DOHH2 (cell line): ENCODE results near the gene RFC5.

ENCODE experiments used
- H3F3A ChIP-seq: fragments of 200-600 bp; sonication (generic), shearing (Covaris generic); 2 replicates; pipeline ENCODE4 v1.6.0; 2016; ENCODE audit warnings: antibody characterized with exemption, mild to moderate bottlenecking; ENCODE audit not compliant: control insufficient read depth, insufficient read depth
- H3K27ac ChIP-seq: fragments of 200-600 bp; sonication (generic); 2 replicates; pipeline ENCODE4 v1.5.1; 2014; ENCODE audit warnings: low read depth, mild to moderate bottlenecking, low read length, moderate library complexity
- H3K27me3 ChIP-seq: fragments of 200-600 bp; sonication (generic); 2 replicates; pipeline ENCODE4 v1.6.1; 2014; ENCODE audit warnings: mild to moderate bottlenecking, low read length, mixed read lengths; ENCODE audit not compliant: control insufficient read depth
- H3K36me3 ChIP-seq: fragments of 200-600 bp; sonication (generic); 2 replicates; pipeline ENCODE4 v1.6.1; 2014; ENCODE audit warnings: mild to moderate bottlenecking, low read length, moderate library complexity, mixed read lengths; ENCODE audit not compliant: control insufficient read depth
- H3K4me1 ChIP-seq: fragments of 200-600 bp; sonication (generic); 2 replicates; pipeline ENCODE4 v1.6.1; 2014; ENCODE audit warnings: mild to moderate bottlenecking, low read length, mixed read lengths; ENCODE audit not compliant: control insufficient read depth
- H3K4me2 ChIP-seq: fragments of 200-600 bp; sonication (generic); 2 replicates; pipeline ENCODE4 v1.6.0; 2014; ENCODE audit warnings: mild to moderate bottlenecking, low read length, moderate library complexity
- H3K4me3 ChIP-seq: fragments of 200-600 bp; sonication (generic); 2 replicates; pipeline ENCODE4 v1.5.1; 2014; ENCODE audit warnings: mild to moderate bottlenecking, low read length, mixed read lengths
- H3K79me2 ChIP-seq: fragments of 200-600 bp; sonication (generic); 2 replicates; pipeline ENCODE4 v1.6.1; 2014; ENCODE audit warnings: mild to moderate bottlenecking, low read length, mixed read lengths; ENCODE audit not compliant: control insufficient read depth
- H3K9me2 ChIP-seq: fragments of 200-600 bp; sonication (generic); replicated peaks from 2 replicates; pipeline ENCODE4 v1.6.1; 2014; ENCODE audit warnings: mild to moderate bottlenecking, low read length, mixed read lengths; ENCODE audit not compliant: control insufficient read depth
- H3K9me3 ChIP-seq: fragments of 200-600 bp; sonication (generic); 2 replicates; pipeline ENCODE4 v1.6.1; 2014; ENCODE audit warnings: antibody characterized with exemption, low read length, mixed read lengths; ENCODE audit not compliant: control insufficient read depth, insufficient read depth
- H4K20me1 ChIP-seq: fragments of 200-600 bp; sonication (generic); 2 replicates; pipeline ENCODE4 v1.6.0; 2014; ENCODE audit warnings: low read depth, mild to moderate bottlenecking, antibody characterized with exemption, low read length, moderate library complexity; ENCODE audit not compliant: control insufficient read depth, insufficient read depth
- EZH2phosphoT487 ChIP-seq: fragments of 200-600 bp; sonication (generic); IDR thresholded peaks from 2 replicates; pipeline ENCODE4 v1.6.1; 2017; ENCODE audit warnings: borderline replicate concordance, mild to moderate bottlenecking, antibody characterized with exemption, low read length, moderate library complexity, mixed read lengths
- TF ChIP-seq, protein P1 (sequence below): fragments of 200-600 bp; sonication (generic); IDR thresholded peaks from one replicate; pipeline ENCODE4 v1.5.1; 2014; ENCODE audit warnings: antibody characterized with exemption, mild to moderate bottlenecking, low read depth, low read length; ENCODE audit not compliant: poor library complexity, severe bottlenecking

RFC5 gene

DNA sequence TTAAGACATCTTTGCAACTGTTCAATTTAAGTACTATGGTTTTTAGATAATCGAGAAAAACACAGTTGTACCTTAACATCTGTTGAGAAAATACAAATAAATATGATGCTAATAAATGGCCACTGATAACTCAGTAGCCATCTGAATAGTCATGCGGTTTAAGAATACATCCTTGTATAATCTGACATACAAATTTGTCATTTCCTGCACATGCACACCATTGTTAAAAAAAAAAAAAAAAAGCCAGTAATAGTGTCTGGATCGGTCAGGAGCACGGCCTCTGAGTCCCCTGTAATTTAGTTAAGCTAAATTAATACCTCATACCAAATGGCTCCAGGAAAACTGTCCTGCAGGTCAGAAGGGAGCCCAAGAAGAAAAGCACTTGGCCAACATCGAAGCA is 16.8 kb downstream of the RFC5 start:
- no peaks in the 10 kb centered on the region for H3K9me2 ChIP-seq
- H4K20me1 ChIP-seq, result peaks cover 6% of the 10 kb centered on the region; the same call in 1 of the 2 replicates
- no peaks in the 10 kb centered on the region for H3K27me3 ChIP-seq
- peaks cover 5% of the 10 kb centered on the region; the same call in 1 of the 2 replicates for H3F3A ChIP-seq
- H3K9me3 ChIP-seq, result no peaks in the 10 kb centered on the region
- H3K4me2 ChIP-seq, result no peak overlapping the region
- no peak overlapping the region for H3K27ac ChIP-seq
- no peaks in the 10 kb centered on the region for H3K79me2 ChIP-seq
- TF ChIP-seq, protein P1, sequence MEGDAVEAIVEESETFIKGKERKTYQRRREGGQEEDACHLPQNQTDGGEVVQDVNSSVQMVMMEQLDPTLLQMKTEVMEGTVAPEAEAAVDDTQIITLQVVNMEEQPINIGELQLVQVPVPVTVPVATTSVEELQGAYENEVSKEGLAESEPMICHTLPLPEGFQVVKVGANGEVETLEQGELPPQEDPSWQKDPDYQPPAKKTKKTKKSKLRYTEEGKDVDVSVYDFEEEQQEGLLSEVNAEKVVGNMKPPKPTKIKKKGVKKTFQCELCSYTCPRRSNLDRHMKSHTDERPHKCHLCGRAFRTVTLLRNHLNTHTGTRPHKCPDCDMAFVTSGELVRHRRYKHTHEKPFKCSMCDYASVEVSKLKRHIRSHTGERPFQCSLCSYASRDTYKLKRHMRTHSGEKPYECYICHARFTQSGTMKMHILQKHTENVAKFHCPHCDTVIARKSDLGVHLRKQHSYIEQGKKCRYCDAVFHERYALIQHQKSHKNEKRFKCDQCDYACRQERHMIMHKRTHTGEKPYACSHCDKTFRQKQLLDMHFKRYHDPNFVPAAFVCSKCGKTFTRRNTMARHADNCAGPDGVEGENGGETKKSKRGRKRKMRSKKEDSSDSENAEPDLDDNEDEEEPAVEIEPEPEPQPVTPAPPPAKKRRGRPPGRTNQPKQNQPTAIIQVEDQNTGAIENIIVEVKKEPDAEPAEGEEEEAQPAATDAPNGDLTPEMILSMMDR, result no peak
- TF ChIP-seq EZH2phosphoT487, result no peak
- H3K4me3 ChIP-seq, result no peak overlapping the region
- peaks cover 16% of the 10 kb centered on the region for H3K4me1 ChIP-seq
- peaks cover 58% of the 10 kb centered on the region for H3K36me3 ChIP-seq

DNA sequence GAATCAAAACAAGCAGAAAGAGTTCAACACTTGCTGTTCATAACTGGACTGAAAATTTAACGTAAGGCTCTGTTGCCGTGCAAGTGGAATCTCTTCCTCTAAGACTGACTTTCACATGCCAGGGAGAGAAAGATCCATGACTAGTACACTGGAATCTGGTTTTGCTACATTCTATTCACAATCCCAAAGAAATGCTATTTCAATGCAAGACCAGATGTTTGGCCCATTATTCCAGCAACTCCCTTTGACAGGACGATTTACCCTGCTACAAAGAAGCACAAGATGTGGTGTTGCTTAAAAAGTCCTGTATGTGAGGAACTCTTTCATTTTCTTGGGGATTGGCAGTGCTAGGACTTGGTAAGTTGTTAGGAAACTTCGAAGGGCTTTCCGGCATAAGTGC is 17.4 kb downstream of the RFC5 start:
- peaks cover 16% of the 10 kb centered on the region for H3K4me1 ChIP-seq
- TF ChIP-seq, protein P1, result no peak
- TF ChIP-seq EZH2phosphoT487, result no peak
- peaks cover 6% of the 10 kb centered on the region; the same call in 1 of the 2 replicates for H4K20me1 ChIP-seq
- no peak overlapping the region for H3K4me3 ChIP-seq
- H3K4me2 ChIP-seq, result no peak overlapping the region
- H3K9me2 ChIP-seq, result no peaks in the 10 kb centered on the region
- H3K36me3 ChIP-seq, result peaks cover 54% of the 10 kb centered on the region
- H3K27me3 ChIP-seq, result no peaks in the 10 kb centered on the region
- H3K79me2 ChIP-seq, result no peaks in the 10 kb centered on the region
- no peaks in the 10 kb centered on the region for H3K9me3 ChIP-seq
- H3F3A ChIP-seq, result peaks cover 5% of the 10 kb centered on the region; the same call in 1 of the 2 replicates
- no peak overlapping the region for H3K27ac ChIP-seq

DNA sequence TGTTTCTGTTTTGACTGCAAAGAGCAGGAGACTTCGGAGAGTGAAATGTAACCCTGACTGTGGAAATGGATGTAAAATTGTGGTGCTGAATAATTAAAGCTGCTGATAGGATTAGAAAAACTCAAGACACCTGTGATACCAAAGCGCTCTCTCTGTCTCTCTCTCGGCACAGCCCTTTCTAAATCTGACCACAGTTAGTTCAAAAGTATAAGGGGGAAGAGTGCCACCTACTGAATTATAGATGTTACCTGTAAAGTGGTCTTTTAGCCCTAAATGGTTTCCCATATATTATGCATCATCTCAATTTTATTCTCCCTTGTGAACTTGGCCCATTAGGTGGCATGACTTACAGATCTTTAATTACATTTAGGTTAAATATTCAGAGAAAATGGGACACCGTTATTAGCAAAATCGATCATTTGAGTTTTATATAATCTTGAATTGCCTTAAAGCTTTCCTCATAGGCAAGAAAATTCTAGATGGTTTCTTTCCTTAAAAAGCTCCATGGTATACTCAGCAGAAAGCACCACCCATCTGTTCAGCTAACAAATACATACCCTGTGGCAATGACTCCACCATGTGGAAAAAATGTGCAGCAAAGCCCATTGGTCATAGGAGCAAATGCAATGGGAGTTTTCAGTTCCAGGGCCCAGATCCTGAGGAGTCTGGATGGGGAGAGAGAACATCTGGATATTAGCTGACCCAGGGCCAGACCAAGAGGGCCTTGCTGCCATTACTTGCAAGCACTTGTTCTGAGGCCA is 18.1 kb downstream of the RFC5 start:
- H3K9me3 ChIP-seq, result no peaks in the 10 kb centered on the region
- peaks cover 5% of the 10 kb centered on the region; the same call in 1 of the 2 replicates for H3F3A ChIP-seq
- no peaks in the 10 kb centered on the region for H3K9me2 ChIP-seq
- peaks cover 16% of the 10 kb centered on the region for H3K4me1 ChIP-seq
- H3K4me2 ChIP-seq, result peak overlapping the region; percentile 52
- no peaks in the 10 kb centered on the region for H3K27me3 ChIP-seq
- TF ChIP-seq, protein P1, result peak; percentile 15
- no peak for TF ChIP-seq EZH2phosphoT487
- H3K27ac ChIP-seq, result no peak overlapping the region
- H3K36me3 ChIP-seq, result peaks cover 49% of the 10 kb centered on the region
- no peaks in the 10 kb centered on the region for H3K79me2 ChIP-seq
- H3K4me3 ChIP-seq, result peak overlapping the region; percentile 24
- peaks cover 6% of the 10 kb centered on the region; the same call in 1 of the 2 replicates for H4K20me1 ChIP-seq
